ENCODE data around the gene GP5.

The GP5 gene, protein sequence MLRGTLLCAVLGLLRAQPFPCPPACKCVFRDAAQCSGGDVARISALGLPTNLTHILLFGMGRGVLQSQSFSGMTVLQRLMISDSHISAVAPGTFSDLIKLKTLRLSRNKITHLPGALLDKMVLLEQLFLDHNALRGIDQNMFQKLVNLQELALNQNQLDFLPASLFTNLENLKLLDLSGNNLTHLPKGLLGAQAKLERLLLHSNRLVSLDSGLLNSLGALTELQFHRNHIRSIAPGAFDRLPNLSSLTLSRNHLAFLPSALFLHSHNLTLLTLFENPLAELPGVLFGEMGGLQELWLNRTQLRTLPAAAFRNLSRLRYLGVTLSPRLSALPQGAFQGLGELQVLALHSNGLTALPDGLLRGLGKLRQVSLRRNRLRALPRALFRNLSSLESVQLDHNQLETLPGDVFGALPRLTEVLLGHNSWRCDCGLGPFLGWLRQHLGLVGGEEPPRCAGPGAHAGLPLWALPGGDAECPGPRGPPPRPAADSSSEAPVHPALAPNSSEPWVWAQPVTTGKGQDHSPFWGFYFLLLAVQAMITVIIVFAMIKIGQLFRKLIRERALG

DNA sequence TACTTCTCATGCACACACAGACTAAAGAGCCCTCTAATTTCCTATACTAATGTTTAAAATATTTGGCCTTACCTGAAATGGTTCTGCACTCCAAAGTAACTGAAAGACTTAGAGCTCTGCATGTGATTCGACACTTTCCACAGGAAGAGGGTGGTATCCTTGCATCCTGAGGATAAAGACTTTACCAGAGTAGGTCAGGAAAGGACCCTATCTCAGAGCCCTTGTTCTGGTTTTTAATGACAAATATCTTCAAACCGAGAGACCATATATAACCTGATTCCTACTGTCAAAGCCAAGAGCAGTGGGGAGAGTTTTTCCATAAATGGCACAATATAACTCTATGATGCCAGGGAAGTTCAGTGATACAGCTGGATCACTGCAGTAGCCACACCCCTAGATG, at the start of gene GP5:
TSS of gene GP5 (minus strand) at position 101 of the 400 bp plus-strand sequence. CDS start 984 bp downstream, outside the sequence.
- in situ Hi-C loops (cut with MboI; ENCODE audit: low sequenced_read_pairs): no loop called here

DNA sequence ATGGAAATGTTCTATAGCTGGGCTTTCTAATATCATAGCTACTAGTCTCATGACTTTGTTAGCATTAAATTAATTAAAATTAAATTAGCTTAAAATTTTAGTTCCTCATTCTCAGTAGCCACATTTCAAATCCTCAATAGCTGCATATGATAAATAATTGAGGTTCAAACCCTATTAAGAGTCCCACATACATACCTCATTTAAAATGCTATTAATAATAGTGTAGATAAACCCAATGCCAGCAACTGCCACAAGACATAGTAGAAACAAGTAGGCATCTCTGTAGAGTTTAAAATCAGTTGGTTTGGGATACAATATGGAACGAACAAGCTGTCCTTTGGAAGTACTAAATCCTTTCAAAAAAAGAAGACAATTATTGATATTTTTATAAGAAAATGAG, 48.6 kb upstream of the GP5 start:
- in situ Hi-C loops (cut with MboI; ENCODE audit: low sequenced_read_pairs): no loop called here

DNA sequence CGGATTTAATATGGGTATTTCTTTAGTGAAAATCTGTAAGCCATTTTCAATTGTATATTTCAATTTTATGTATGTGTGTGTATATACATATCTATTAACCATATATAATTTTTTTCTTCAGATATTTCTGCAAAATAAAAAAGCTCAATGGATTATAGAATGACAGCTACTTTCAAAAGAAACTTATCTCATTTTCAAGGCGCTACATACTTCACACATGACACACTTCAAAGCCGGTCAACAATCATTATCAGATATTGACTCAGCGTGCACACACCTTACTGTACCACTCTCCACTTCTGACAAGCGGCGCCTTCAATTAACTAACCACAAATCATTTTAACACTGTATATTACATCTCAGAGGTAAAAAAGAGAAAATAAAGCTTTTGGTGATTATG, 48.1 kb upstream of the GP5 start:
- in situ Hi-C loops (cut with MboI; ENCODE audit: low sequenced_read_pairs): no loop called here

DNA sequence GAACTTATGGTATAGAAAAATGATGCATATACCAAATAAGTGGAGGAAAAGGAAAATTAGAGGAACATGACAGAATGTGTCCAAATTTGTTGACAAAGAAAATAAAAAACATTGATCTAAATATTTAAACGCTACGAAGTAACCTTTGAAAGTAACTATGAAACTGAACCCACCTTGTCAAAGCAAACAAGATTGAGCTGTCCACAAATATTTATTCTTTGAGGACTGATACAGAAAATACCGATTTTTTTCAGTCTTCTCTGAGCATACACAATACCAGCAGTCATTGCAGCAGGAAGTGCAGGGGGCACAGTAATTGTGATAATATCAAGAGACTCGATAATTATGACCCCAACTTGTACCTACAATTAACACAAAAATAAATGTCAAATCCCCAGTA, 47.7 kb upstream of the GP5 start:
- in situ Hi-C loops (cut with MboI; ENCODE audit: low sequenced_read_pairs): no loop called here

DNA sequence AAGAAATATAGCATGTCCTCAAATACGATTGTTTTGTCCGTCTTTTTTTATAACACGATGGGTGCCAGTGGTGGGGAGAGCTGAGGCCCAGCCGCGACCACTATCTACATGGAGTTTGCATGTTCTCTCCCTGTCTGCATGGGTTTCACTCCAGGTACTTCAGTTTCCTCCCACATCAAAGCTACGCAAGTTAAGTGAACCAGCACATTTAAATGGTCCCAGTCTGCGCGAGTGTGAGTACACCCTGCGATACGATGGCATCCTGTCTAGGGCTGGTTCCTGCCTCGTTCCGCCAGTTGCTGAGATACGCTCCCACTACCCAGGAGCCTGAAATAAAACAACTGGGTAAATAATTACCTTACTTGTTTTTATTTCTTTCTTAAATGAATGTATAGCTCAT, 47.1 kb upstream of the GP5 start:
- in situ Hi-C loops (cut with MboI; ENCODE audit: low sequenced_read_pairs): no loop called here

DNA sequence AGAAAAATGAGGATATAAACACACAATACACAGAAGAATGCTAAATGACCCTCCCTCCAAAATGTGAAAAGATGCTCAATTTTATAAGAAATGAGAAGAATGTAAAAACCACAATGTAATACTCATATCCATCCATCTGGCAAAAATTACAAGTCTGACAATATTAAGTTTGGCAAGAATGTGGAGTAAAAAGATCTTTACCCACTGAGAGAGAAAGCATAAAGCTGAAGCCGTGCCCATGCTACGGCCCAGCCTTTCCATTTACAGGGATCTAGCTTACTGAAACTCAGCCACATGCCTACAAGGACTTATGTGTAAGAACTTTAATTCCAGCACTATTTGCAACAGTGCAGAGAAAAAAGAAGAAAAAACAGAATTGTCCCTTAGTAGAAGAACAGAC, 44.8 kb upstream of the GP5 start:
- in situ Hi-C loops (cut with MboI; ENCODE audit: low sequenced_read_pairs): no loop called here

DNA sequence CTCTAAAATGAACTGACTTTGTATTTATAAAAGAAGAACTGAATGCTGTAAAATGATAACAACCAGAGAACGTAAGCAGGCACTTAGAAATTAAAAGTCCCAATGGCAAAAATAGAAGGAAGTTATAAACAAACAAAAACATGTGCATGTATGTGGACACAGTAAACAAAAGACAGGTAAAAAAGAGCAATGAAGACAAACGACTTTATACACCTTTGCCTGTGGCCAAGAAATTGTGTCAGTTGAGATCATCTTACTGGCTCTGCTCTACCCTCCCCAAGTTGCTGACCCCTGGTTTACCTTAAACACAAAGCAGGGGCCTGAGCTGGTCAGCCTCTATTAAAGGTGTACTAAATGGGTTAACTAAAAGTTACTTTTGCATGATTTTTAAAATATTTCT, 41.7 kb upstream of the GP5 start:
- in situ Hi-C loops (cut with MboI; ENCODE audit: low sequenced_read_pairs): no loop called here

DNA sequence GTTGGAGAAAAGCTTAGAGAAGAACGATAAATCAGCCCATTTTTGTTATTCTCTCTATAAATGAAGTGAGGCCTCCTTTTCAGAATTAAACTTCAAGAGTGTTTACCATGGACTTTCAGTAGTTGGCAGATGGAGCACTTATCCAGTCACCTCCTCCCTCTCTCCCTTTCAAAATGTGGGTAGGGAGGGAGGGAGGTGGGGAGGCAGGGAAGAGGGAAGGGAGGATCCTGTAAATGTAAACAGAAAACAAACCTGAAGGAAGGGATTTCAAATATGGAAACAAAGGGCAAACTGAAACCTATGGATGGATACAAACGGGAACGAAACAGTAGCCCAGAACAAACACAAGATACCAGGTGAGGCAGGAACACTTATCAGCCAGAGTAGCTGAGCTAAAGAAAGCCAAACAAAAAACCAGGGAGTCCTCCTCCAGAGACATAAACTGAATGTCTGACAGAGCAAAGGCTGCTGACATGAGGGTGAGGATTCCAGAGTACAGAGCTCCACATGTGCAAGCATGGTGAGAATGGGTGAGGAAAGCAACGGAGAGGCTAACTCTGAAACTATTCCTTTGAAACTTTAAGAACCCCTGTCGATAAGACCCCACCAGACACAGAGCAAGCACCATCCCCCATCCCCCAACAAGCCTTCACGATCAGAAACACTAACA, 41.0 kb upstream of the GP5 start:
- in situ Hi-C loops (cut with MboI; ENCODE audit: low sequenced_read_pairs): no loop called here

DNA sequence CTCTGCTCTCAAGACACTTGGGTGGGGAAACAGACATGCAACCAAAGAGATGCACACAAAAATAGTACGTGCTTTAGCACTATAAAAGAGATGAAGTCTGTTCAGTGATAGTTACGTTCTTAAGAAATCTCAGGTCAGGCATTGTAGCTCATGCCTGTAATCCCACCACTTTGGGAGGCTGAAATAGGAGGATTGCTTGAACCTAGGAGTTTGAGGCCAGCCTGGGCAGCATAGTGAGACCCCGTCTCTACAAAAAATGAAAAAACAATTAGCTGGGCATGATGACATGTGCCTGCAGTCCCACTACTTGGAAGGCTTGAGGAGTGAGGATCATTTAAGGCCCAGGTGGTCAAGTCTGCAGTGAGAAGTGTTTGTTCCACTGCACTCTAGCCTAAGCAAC, 35.4 kb upstream of the GP5 start:
- in situ Hi-C loops (cut with MboI; ENCODE audit: low sequenced_read_pairs): no loop called here

DNA sequence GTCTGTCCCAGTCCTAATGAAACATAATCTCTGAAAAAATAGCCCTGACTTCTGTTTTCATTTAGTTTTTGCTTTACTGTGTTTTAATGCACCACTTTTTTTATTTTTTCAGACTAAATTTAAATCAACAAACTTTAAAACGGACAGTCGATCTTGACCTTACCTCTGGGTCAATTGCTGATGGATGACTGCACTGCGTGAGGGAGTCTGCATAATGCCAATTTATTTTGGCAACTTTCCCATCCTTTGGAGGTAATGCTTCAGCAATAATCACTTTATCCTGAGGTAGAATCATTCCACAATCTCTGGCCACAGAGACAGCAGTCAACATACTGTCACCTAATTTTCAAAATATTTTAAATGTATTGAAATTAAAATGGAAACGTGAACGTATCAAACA, 32.5 kb upstream of the GP5 start:
- in situ Hi-C loops (cut with MboI; ENCODE audit: low sequenced_read_pairs): no loop called here

DNA sequence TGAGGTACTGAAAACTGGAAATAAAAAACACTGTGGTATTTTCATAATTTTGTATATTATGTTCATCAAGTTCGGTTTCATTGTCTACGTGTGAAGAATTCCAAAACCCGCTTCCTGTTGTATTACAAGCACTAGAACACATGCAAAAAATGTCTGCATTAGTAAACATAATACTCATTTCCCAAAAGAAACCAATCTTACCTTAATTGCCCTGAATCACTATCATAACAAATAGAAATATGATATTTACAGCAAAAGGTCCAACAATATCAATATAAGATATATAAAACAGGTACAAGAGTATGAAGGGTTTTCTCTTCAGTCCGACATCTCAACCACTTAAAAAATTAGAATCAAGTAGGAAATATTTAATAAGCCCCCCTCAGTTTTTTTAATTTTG, 26.3 kb upstream of the GP5 start:
- in situ Hi-C loops (cut with MboI; ENCODE audit: low sequenced_read_pairs): no loop called here

DNA sequence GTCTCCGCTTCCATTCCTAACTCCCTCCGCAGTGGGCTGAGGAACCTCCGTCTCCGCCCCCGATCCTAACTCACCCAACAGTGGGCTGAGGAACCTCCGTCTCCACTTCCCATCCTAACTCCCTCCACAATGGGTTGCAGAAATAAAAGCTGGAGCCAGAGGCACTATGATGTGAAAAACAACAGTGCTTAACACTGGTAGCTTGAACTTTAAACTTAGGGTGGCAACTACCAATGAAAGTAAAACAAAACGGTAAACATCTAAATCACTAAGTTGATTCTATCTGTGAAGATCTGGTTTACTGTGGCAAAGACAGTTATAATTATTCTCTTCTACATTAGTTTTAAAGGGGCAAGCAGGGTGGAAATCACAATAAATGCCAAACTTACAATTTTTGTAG, 25.9 kb upstream of the GP5 start:
- in situ Hi-C loops (cut with MboI; ENCODE audit: low sequenced_read_pairs): no loop called here

DNA sequence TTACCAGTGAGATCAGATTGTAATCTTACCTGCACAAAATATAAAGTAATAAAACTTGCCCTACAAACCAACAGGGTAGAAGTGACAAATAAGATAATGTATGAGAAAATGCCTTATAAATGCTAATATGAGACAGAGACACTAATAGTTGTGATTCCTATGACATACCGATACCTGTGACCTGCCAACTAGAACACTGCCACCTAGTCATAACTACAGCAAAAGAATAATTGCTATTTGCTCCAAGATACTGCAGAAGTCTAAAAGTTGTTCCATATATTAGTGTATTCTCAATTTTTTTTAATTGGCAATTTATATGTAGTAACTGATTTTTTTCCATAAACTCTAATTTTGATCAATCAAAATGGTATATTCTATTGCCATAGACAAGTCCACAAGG, 25.3 kb upstream of the GP5 start:
- in situ Hi-C loops (cut with MboI; ENCODE audit: low sequenced_read_pairs): no loop called here

DNA sequence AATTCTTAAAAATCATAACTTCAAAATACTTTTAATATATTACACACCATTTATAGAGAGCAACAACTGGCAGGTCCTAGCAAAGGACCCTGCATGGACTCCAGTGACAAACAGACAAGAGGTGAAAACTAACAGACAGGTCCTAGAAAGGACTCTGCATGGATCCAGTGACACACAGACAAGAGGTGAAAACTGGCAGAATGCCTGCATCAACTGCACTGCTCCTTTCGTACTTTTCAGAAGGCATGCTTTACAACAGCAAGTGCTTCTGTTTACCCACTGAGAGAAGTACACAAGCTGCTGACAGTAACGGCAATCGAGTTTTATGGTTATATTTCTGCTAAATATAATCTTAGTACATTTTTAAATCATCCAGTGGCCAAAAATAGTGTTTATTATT, 24.3 kb upstream of the GP5 start:
- in situ Hi-C loops (cut with MboI; ENCODE audit: low sequenced_read_pairs): no loop called here

DNA sequence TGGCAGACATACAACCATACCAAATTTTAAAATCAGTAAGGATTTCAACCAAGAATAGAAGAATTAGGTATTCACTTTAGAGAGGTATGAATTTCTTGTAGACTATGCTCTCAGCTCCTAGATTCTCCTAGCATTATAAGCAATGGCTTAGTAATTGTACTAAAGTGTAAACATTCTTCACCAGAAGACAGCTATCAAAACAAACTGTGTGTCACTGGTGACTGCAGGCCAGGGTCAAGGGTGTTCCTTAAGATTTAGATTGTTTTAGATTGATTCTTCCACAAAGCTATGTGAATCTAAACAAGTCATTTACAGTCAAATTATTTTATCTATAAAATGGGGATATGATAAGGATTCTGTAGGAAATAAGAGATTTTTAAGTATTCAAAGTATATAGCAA, 23.1 kb upstream of the GP5 start:
- in situ Hi-C loops (cut with MboI; ENCODE audit: low sequenced_read_pairs): no loop called here

DNA sequence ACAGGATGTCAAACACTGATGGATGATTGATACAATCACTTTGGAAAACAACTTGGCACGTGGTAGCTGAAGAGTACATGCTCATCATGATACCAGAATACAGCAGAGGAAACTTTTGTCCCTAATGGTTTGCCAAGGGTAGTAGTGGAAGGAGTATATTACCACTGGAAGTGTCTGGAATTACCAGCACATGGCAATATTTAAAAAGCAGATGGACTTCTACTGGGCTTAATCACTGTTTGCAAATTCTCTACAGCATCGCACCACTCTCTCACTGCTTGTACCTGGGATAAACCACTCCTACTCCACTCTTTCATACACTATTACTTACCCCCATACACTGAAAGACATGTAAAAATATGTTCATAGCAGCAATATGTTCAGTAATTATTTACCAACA, 19.6 kb upstream of the GP5 start:
- in situ Hi-C loops (cut with MboI; ENCODE audit: low sequenced_read_pairs): no loop called here

DNA sequence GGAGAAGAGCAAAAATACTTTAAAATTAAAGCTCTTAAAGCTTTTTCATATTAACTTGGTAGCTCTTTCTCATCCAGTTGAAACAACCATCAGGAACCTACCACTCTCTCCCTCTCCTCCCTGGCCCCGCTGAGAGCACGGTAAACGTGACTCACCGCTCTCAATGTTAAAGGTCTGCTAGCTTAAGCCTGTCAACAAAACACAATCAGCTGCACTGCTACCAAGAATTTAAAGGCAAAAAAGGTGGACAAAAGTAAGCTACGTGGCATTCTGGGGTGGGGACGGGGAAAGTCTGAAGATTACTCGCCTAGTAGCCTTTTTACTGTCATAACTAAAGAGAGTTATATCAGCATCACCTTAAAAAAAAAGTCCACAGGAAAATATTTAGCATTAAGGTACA, 8.4 kb upstream of the GP5 start:
- in situ Hi-C loops (cut with MboI; ENCODE audit: low sequenced_read_pairs): loop anchor here (10.0 kb wide), 1 partner anchor 73 kb away; no protein-coding TSS in a partner anchor

DNA sequence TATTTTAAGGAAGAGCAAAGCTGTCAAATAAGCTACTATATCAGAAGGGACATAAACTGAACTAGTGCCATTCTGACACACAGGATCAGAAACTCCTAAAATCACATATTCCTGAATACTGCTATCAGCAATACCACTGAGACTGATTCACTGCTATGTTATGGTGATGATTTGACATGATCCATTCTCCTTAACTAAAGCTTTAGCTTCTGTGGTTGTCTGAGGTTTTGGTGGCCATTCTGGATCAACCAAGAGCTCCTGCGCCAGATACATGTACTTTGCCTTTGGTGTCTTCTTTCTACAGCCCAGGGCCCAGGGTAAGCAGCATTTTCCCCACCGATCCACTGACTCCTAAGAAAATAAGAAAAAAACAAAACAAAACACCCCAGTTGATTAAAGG, 6.7 kb upstream of the GP5 start:
- in situ Hi-C loops (cut with MboI; ENCODE audit: low sequenced_read_pairs): loop anchor here (10.0 kb wide), 1 partner anchor 71 kb away; no protein-coding TSS in a partner anchor

DNA sequence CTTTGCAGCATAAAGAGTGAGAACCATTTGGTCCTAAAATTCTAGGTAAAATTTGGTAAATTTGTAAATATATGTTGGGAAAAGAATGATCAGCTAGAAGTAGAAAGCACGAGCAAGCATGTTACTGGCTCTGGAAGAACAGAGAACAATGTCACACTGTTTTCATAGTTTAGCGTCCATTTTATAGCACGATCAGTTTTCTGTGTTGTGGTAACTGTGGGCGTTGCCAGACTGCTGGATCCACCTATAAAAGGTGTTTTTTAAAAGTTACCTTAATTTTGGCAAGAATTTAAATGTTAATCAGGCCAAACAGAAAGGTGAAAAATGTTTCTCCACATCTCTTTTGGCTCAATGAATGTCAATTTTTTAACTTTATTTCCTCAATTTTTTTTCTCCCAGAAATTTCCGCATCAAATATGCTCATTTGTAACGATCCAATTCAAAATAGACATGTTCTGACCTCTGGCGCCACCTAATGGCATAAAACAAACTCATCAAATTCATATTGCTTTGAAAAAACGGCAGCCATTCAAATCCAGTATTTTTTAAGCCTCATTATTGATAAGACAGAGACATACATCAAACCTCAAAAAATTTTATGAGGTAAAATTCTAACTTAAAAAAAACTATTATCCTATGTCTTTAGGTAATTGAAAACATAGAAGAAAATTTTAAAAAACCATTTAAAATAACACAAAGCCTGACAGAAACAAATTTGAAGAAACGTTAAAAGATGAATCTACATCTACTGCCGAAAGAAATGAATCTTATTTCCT, 5.5 kb upstream of the GP5 start:
- in situ Hi-C loops (cut with MboI; ENCODE audit: low sequenced_read_pairs): loop anchor here (10.0 kb wide), 1 partner anchor 70 kb away; no protein-coding TSS in a partner anchor

DNA sequence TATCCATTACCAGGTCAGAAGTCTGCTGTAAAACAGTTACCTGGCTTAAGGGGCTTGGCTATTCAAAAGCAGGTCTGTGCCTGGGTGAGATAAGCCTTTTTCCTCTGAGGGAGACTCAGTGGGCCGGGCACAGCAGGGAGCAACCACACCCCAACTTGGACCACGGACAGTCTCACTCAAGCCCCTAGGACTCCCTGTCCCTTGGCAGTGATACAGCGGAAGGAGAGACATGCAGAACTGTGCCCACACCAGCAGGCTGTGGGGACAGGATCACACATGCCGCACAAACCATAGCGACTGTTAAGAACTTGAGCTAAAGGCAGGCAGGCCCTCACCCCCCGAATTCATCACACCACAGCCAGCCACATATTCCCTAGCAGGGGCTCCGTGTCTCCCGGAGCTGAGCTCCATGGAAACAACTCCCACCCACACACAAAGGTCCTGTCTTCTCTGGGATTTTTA, 2.8 kb upstream of the GP5 start:
- in situ Hi-C loops (cut with MboI; ENCODE audit: low sequenced_read_pairs): loop anchor here (10.0 kb wide), 1 partner anchor 67 kb away; no protein-coding TSS in a partner anchor

DNA sequence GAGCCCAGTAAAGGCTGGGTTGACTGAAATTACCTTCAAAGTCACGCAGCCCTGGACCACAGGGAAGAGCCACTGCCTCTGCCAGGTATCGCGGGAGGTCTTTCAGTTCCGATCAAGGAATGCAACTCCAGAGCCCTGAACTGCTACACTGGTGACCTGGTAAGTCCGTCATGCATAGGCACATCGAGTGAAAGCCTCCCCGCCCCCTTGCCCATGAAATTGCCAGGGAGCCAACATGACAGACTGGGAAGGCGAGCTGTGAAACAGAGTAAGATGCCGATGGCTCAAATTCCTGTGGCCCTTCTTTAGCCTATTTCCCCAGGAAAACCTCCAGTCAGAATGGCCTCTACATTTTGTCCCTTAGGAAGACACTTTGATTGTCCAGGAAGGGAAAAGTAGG, 2.3 kb upstream of the GP5 start:
- in situ Hi-C loops (cut with MboI; ENCODE audit: low sequenced_read_pairs): loop anchor here (10.0 kb wide), 1 partner anchor 67 kb away; no protein-coding TSS in a partner anchor

All from HL-60/S4 (cell line).